Measurements from ENCODE around the gene CEACAM18.
"Not testable (repeated sequence)": the region's sequence is repeated elsewhere in the genome, so short reads cannot be mapped to it uniquely, and the experiment has no call there.

Gene CEACAM18

GRCh38 chr19:51462681-51463080, 15.7 kb upstream of the CEACAM18 start:
- TF ChIP-seq CTCF (IDR thresholded peaks at IDR 0.05; ENCODE audit: low read depth, low read length): no peak
- DNase-seq (ENCODE audit: extremely low read depth, low read depth): no peak

- DNase-seq (ENCODE audit: extremely low read depth, low read depth): not testable (repeated sequence)
Observed at GRCh38 chr19:51463976-51464581, 14.3 kb upstream of the CEACAM18 start.

- no peak for TF ChIP-seq CTCF (IDR thresholded peaks at IDR 0.05; ENCODE audit: low read depth, low read length)
Observed at GRCh38 chr19:51466723-51467122, 11.6 kb upstream of the CEACAM18 start.

GRCh38 chr19:51467864-51468544, 10.3 kb upstream of the CEACAM18 start:
- no peak for DNase-seq (ENCODE audit: extremely low read depth, low read depth)
- no peak for TF ChIP-seq CTCF (IDR thresholded peaks at IDR 0.05; ENCODE audit: low read depth, low read length)

More at GRCh38 chr19:51466723-51467122, 11.6 kb upstream of the CEACAM18 start:
- DNase-seq (ENCODE audit: extremely low read depth, low read depth): no peak

GRCh38 chr19:51468545-51468920, 9.8 kb upstream of the CEACAM18 start:
- no peak for DNase-seq (ENCODE audit: extremely low read depth, low read depth)

GRCh38 chr19:51469162-51469561, 9.2 kb upstream of the CEACAM18 start:
- no peak for DNase-seq (ENCODE audit: extremely low read depth, low read depth)
- TF ChIP-seq CTCF (IDR thresholded peaks at IDR 0.05; ENCODE audit: low read depth, low read length): no peak

More at GRCh38 chr19:51468545-51468920, 9.8 kb upstream of the CEACAM18 start:
- no peak for TF ChIP-seq CTCF (IDR thresholded peaks at IDR 0.05; ENCODE audit: low read depth, low read length)

- TF ChIP-seq CTCF (IDR thresholded peaks at IDR 0.05; ENCODE audit: low read depth, low read length): no peak
- no peak for DNase-seq (ENCODE audit: extremely low read depth, low read depth)
Observed at GRCh38 chr19:51469629-51470028, 8.7 kb upstream of the CEACAM18 start.

GRCh38 chr19:51470966-51471365, 7.4 kb upstream of the CEACAM18 start:
- no peak for TF ChIP-seq CTCF (IDR thresholded peaks at IDR 0.05; ENCODE audit: low read depth, low read length)
- no peak for DNase-seq (ENCODE audit: extremely low read depth, low read depth)
